D721Med (cell line): ENCODE data around the gene MAPT.

ENCODE experiments used
- DNase-seq: peaks from one replicate; pipeline ENCODE4 v3.0.0; 2011; ENCODE audit warnings: low spot score; ENCODE audit not compliant: insufficient read length
- FAIRE-seq: peaks from 2 replicates; lab custom pipeline; 2011; peaks lifted over from hg19 to GRCh38; lab: Jason Lieb, UNC
- TF ChIP-seq, protein P1 (sequence below): IDR thresholded peaks from 2 replicates; pipeline ENCODE4 v1.5.1; 2012; ENCODE audit warnings: mild to moderate bottlenecking, control low read depth; ENCODE audit not compliant: insufficient read depth; ENCODE audit errors: missing control alignments

The MAPT gene

DNA sequence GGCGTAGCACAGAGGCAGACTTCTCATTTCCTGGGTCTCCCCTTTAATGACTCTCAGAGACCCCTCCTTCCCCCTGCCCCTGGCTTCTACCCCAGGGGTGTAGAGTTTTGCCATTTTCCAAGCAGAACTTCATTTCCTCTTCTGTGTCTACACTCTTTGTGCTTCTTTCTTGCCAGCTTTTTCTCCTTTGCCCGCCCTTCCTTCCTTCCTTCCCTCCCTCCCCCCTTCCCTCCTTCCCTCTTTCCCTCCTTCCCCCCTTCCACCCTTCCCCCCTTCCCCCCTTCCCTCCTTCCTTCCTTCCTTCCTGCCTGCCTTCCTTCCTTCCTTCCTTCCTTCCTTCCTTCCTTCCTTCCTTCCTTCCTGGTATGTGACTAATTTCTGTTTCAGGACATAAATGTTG lies 47.0 kb downstream of the MAPT start:
- DNase-seq = no peak
- FAIRE-seq = no peak
- TF ChIP-seq, protein P1, sequence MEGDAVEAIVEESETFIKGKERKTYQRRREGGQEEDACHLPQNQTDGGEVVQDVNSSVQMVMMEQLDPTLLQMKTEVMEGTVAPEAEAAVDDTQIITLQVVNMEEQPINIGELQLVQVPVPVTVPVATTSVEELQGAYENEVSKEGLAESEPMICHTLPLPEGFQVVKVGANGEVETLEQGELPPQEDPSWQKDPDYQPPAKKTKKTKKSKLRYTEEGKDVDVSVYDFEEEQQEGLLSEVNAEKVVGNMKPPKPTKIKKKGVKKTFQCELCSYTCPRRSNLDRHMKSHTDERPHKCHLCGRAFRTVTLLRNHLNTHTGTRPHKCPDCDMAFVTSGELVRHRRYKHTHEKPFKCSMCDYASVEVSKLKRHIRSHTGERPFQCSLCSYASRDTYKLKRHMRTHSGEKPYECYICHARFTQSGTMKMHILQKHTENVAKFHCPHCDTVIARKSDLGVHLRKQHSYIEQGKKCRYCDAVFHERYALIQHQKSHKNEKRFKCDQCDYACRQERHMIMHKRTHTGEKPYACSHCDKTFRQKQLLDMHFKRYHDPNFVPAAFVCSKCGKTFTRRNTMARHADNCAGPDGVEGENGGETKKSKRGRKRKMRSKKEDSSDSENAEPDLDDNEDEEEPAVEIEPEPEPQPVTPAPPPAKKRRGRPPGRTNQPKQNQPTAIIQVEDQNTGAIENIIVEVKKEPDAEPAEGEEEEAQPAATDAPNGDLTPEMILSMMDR = no peak

DNA sequence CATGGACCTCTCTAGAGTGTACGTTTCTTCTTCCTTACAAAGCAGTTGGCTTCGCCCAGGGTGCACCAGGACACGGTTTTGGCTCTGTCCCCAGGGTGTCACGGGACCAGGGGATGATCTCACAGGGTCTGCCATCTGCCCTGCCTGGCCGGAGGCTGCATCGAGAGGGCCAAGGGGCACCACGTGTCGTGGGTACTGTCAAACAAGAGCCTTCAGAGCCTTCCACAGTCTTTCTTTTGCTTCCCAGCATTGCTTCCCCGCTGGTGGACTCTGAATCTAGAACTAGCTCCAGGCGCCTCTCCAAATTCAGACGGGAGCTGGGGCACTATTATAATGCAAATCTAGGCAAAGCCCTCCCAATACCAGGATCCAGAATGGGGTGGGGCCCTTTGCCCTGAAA lies 47.9 kb downstream of the MAPT start:
- no peak for FAIRE-seq
- TF ChIP-seq, protein P1 = no peak

DNA sequence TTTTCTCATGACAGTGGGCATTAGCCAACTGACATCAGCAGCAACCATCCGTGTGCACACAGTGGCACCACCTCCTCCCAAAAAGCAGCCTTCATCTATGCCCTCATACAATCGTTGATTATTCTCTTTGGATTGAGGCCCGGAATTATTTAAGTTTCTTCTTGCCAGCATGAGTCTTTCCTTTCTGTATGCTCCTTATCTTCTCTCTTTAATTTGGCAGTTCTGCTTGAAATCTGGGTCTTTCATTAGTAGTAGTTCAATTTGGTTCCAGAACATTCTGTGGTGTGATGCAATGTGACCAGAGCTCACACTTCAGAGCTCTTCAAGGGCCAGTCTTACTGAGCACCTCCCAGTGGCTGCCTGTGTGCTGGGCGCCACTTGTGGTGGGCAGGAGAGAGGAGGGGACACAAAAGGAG lies 52.5 kb downstream of the MAPT start:
- FAIRE-seq (no peak), DNase-seq (no peak)
- TF ChIP-seq, protein P1 = no peak

More for the DNA sequence above, 47.9 kb downstream of the MAPT start:
- no peak for DNase-seq

DNA sequence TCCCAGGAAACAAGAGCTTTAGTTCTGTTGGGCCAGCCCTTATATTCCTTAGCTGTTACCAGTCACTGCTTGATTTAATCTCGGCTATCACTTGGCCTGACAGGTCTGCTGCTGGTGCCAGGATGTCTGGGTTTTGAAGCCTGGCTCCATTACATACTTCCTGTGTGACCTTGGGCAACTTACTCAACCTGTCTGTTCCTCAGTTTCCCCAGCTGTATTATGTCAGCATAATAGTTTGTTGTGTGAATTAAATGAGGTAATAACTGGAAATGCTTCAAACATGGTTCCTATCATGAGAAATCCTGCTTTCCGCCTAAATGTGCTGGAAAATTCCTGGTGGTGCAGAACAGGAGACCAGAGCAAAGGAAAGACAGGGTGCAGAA lies 54.1 kb downstream of the MAPT start:
- DNase-seq (no peak), FAIRE-seq (no peak)
- TF ChIP-seq, protein P1 = no peak

DNA sequence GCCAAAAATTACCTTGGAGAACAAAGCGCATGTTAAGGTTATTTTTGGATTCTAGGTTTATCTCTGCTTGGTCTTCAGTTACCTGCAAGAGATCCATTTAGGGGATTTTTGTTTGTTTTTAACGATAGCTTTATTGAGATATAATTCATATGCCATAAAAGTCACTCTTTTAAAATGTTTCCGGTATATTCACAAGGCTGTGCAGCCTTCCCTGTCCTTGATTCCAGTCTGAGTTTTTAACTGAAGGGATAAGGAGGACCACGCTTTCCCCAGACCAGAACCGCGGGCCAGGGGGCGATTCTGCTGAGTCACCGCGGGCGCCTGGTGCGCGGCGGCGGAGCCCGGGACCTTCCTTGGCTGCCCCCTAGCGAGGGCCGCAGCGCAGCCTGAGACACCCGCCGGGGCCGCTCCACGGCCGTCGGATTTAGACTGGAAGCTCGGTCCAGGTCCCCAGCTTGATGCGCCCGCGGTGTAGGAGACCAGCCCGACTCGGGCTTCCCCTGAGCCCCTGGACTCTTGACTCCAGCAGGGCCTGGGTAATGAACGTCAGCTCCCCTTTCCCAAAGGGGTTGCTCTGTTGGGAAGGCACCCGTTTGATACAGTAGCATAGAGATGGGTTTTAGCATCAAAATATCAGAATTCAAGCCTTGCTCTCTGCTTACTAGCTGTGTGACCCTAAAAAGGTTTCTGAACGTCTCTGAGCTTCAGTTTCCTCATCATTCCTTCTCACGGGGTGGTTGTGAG lies 54.7 kb downstream of the MAPT start:
- TF ChIP-seq, protein P1 = peak; percentile 73
- DNase-seq (peak; percentile 77), FAIRE-seq (no peak)

DNA sequence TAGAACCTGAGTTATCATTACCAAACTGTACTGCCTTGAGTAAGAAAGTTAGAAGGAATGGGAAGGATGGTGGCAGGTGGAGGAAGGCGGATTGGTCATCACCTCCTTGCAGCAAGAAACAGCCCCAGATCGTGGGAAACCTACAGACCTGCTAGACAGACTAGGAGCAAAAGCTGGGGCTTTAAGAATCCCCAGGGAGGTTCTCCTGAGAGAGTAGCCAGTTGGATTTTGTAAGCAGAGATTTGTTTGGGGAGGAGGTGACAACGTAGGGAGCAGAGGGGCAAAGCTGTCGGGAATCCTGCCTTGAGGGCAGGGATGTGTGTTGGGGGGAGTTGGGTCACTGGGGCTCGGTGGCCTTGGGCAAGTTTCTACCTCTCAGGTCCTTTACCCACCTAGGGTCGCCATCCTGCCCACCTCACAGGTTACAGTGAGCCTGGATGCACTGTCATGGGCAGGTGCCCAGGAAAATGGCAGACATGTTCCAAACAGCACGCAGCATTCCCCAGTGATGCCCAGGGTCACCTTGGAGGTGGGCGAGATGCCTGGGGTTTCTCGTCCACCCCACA lies 55.5 kb downstream of the MAPT start:
- TF ChIP-seq, protein P1 = no peak
- FAIRE-seq (no peak), DNase-seq (no peak)

DNA sequence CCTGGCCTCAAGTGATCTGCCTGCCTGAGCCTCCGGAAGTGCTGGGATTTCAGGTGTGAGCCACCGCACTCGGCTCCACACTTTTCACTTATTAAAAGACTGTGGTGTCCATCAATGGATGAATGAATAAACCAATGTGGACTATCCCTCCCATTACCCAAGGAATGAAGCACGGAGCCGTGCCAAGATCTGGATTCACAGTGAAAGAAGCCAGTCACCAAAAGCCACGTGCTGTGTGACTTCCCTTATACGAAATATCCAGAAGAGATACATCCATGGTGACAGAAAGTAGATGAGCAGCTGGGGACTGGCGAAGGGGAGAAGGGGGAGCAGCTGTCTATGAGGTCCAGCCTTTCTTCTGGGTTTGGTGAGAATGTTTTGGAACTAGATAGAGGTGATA lies 56.5 kb downstream of the MAPT start:
- FAIRE-seq = no peak

More for the DNA sequence above, 56.5 kb downstream of the MAPT start:
- TF ChIP-seq, protein P1 = no peak
- no peak for DNase-seq
